ENCODE data around the gene RBM26. TPM values are rescaled to one million over a fixed set of nuclear protein-coding genes. Genes with fewer than 3 reads are reported as not detected.
"Not testable (repeated sequence)": the region's sequence is repeated elsewhere in the genome, so short reads cannot be mapped to it uniquely, and the experiment has no call there.

The RBM26 gene
- total RNA-seq, 1 donor from 2014 or later: 44.0 TPM

- no peaks in the 10 kb centered on the region for H3K36me3 ChIP-seq
- no peaks in the 10 kb centered on the region for H3K27me3 ChIP-seq (ENCODE audit: low read depth)
- no peaks in the 10 kb centered on the region for H3K9me3 ChIP-seq
- intact Hi-C loops (cut with DNase I): no loop called here
- TF ChIP-seq CTCF (IDR thresholded peaks at IDR 0.05): no peak
- H3K4me1 ChIP-seq: no peaks in the 10 kb centered on the region
- ATAC-seq (no peak), DNase-seq (no peak)
- no peak overlapping the region for H3K27ac ChIP-seq
- no peak overlapping the region for H3K4me3 ChIP-seq
These were observed 122.3 kb downstream of the RBM26 start for GRCh38 chr13:79283742-79284141.

- no peak overlapping the region for H3K27ac ChIP-seq
- no peak for TF ChIP-seq CTCF (IDR thresholded peaks at IDR 0.05)
- no peaks in the 10 kb centered on the region for H3K27me3 ChIP-seq (ENCODE audit: low read depth)
- intact Hi-C loops (cut with DNase I): no loop called here
- H3K9me3 ChIP-seq: no peaks in the 10 kb centered on the region
- no peak for DNase-seq
- ATAC-seq: peak; percentile 66 to 68
- H3K4me1 ChIP-seq: no peaks in the 10 kb centered on the region
- H3K36me3 ChIP-seq: no peaks in the 10 kb centered on the region
- H3K4me3 ChIP-seq: no peak overlapping the region
These were observed 123.1 kb downstream of the RBM26 start for GRCh38 chr13:79282976-79283375.

GRCh38 chr13:79282508-79282907, 123.5 kb downstream of the RBM26 start:
- no peak overlapping the region for H3K27ac ChIP-seq
- H3K9me3 ChIP-seq: no peaks in the 10 kb centered on the region
- H3K36me3 ChIP-seq: no peaks in the 10 kb centered on the region
- TF ChIP-seq CTCF (IDR thresholded peaks at IDR 0.05): no peak
- DNase-seq: no peak
- H3K4me3 ChIP-seq: no peak overlapping the region
- ATAC-seq: no peak
- intact Hi-C loops (cut with DNase I): no loop called here
- no peaks in the 10 kb centered on the region for H3K27me3 ChIP-seq (ENCODE audit: low read depth)
- H3K4me1 ChIP-seq: no peaks in the 10 kb centered on the region

GRCh38 chr13:79281339-79281747, 124.7 kb downstream of the RBM26 start:
- Histone ChIP-seq H3K4me3 (no peak overlapping the region), H3K27ac (no peak overlapping the region), H3K27me3 (ENCODE audit: low read depth) (no peaks in the 10 kb centered on the region), H3K36me3 (no peaks in the 10 kb centered on the region), H3K4me1 (no peaks in the 10 kb centered on the region), H3K9me3 (no peaks in the 10 kb centered on the region)
- no peak for TF ChIP-seq CTCF (IDR thresholded peaks at IDR 0.05)
- intact Hi-C loops (cut with DNase I): no loop called here
- no peak for ATAC-seq
- DNase-seq: no peak

GRCh38 chr13:79279735-79280134, 126.3 kb downstream of the RBM26 start:
- intact Hi-C loops (cut with DNase I); H3K9me3 ChIP-seq; H3K36me3 ChIP-seq; DNase-seq; H3K27ac ChIP-seq; ATAC-seq; H3K27me3 ChIP-seq (ENCODE audit: low read depth); H3K4me3 ChIP-seq; H3K4me1 ChIP-seq: not testable (repeated sequence)

GRCh38 chr13:79273045-79273444, 133.0 kb downstream of the RBM26 start:
- H3K36me3 ChIP-seq: no peaks in the 10 kb centered on the region
- no peak overlapping the region for H3K4me3 ChIP-seq
- TF ChIP-seq CTCF (IDR thresholded peaks at IDR 0.05): no peak
- no peaks in the 10 kb centered on the region for H3K27me3 ChIP-seq (ENCODE audit: low read depth)
- no peaks in the 10 kb centered on the region for H3K9me3 ChIP-seq
- DNase-seq: no peak
- intact Hi-C loops (cut with DNase I): no loop called here
- ATAC-seq: peak; percentile 66 to 83
- H3K27ac ChIP-seq: no peak overlapping the region
- peaks cover 3% of the 10 kb centered on the region for H3K4me1 ChIP-seq
